Right lobe of liver (tissue), 6 donors: ENCODE measurements around the gene MED12. TPM values are rescaled to one million over a fixed set of nuclear protein-coding genes. Genes with fewer than 3 reads are reported as not detected.

Source experiments
- ATAC-seq, 4 donors: fragments of 200-7000 bp; cut with Tn5 transposase; one replicate each; pipeline ENCODE4 v1.9.1; 2020; ENCODE audit warnings: mild to moderate bottlenecking in 4 of 4, moderate library complexity in 4 of 4
- DNase-seq, 3 donors: peaks; one replicate each; pipeline ENCODE4 v3.0.0-alpha.2; 2020
- H3K27ac ChIP-seq, 3 donors: fragments of 200-600 bp; one replicate each; pipeline ENCODE4 v1.8.0; 2022
- H3K27me3 ChIP-seq, 2 donors: fragments of 200-600 bp; one replicate each; pipeline ENCODE4 v1.8.0; 2022
- H3K36me3 ChIP-seq, 4 donors: fragments of 200-600 bp; sonication (generic) in 1 of 4; one replicate each; pipeline versions ENCODE4 v1.5.1 to v1.8.0; 2017 to 2022; ENCODE audit warnings: control low read depth in 1 of 4
- H3K4me1 ChIP-seq, 4 donors: fragments of 200-600 bp; sonication (generic) in 1 of 4; one replicate each; pipeline versions ENCODE4 v1.5.1 to v1.8.0; 2017 to 2022; ENCODE audit warnings: control low read depth in 1 of 4
- H3K4me3 ChIP-seq, 3 donors: fragments of 200-600 bp; one replicate each; pipeline ENCODE4 v1.8.0; 2022
- H3K9me3 ChIP-seq, 4 donors: fragments of 200-600 bp; sonication (generic) in 1 of 4; one replicate each; pipeline versions ENCODE4 v1.5.1 to v1.8.0; 2017 to 2022; ENCODE audit warnings: control low read depth in 1 of 4
- CTCF ChIP-seq, 4 donors: fragments of 200-600 bp in 3 of 4; fragments of 450-650 bp in 1 of 4; IDR thresholded peaks; one replicate each; pipeline versions ENCODE4 v1.5.1 to v1.8.0; 2016 to 2022; ENCODE audit warnings: antibody characterized with exemption in 4 of 4, mild to moderate bottlenecking in 2 of 4
- POLR2A ChIP-seq: fragments of 450-650 bp; IDR thresholded peaks from one replicate; pipeline ENCODE4 v1.6.1; 2017; ENCODE audit warnings: antibody characterized with exemption, mild to moderate bottlenecking
- intact Hi-C, 2 donors: fragments of 100-400 bp; cut with DNase I; formaldehyde crosslinking; loops; one replicate each; pipeline versions ENCODE4 v1.11.2 to v1.14.1; 2022
- small RNA-seq, 2 experiments: library from RNA; depleted of rRNA; stranded (forward); fragments of <200 nt; gene quantifications; one replicate each; pipeline ENCODE3, GENCODE V24; 2016
- total RNA-seq, 6 experiments: library from RNA; depleted of rRNA in 2 of 6; stranded (reverse); fragments of >200 nt in 2 of 6; fragmentation: NEBNext Ultra II Directional in 3 of 6; extraction: Animal tissue kit (Norgen Biotek cat#: 25700) in 3 of 6; gene quantifications; one replicate each; pipeline versions ENCODE4 v1.1.0 to v1.2.4, GENCODE V29; 2016 to 2023
- donor health status: DM: no; HTN: yes; CAD: no.
- donor health status: DM: no; HTN: no; CAD: no.
- donor health status: DM: no; HTN: no; CAD: no.
- donor health status: DM: no; HTN: yes; CAD: no.
- donor health status: DM: no; HTN: yes; CAD: no.

MED12 gene
- total RNA-seq, 6 experiments from 2014 or later = 7.8 to 16.3 (median 12.5) TPM

- no peak for TF ChIP-seq POLR2A
- no peak for TF ChIP-seq CTCF (IDR thresholded peaks at IDR 0.05)
- H3K27me3 ChIP-seq = no peaks in the 10 kb centered on the region
- DNase-seq = no peak
- H3K4me1 ChIP-seq = no peaks in the 10 kb centered on the region
- H3K36me3 ChIP-seq = no peaks in the 10 kb centered on the region
- no peaks in the 10 kb centered on the region for H3K9me3 ChIP-seq
- no peak overlapping the region for H3K4me3 ChIP-seq
- intact Hi-C loops = no loop called here
- H3K27ac ChIP-seq = no peak overlapping the region
- ATAC-seq = no peak
Observed at GRCh38 chrX:71191248-71191647, 72.9 kb downstream of the MED12 start.

Small RNAs within 50 kb of the gene (small RNA-seq; reads per million reads assigned to genes)
- gene CXorf65 = 0 reads per million in 2 experiments

Other genes with a start within 250 kb of the MED12 start
- under 1 TPM in 1 of 6 experiments, not detected in 5; 0.09 TPM for gene TEX11, start 209.9 kb upstream of the MED12 start, total RNA-seq
- gene SLC7A3, start 187.5 kb upstream of the MED12 start, total RNA-seq = not detected
- gene SNX12, start 50.3 kb upstream of the MED12 start, total RNA-seq = 10 to 100 TPM; 21.2 to 31.1 (median 24.1) TPM
- gene FOXO4, start 22.7 kb upstream of the MED12 start, total RNA-seq = 10 to 100 TPM in 2 of 6 experiments, 1 to 10 TPM in 4; 5.2 to 12.1 (median 8.5) TPM
- not detected for gene CXorf65, start 11.9 kb upstream of the MED12 start, total RNA-seq
- 1 to 10 TPM in 5 of 6 experiments, under 1 TPM in 1; 0.64 to 4.0 (median 1.7) TPM for gene IL2RG, start 7.0 kb upstream of the MED12 start, total RNA-seq
- gene NLGN3, start 26.2 kb downstream of the MED12 start, total RNA-seq = under 1 TPM in 5 of 6 experiments, not detected in 1; 0.12 to 0.25 (median 0.14) TPM
- gene GJB1, start 104.6 kb downstream of the MED12 start, total RNA-seq = 100 to 1,000 TPM; 120 to 329 (median 205) TPM
- 10 to 100 TPM in 3 of 6 experiments, 1 to 10 TPM in 3; 8.2 to 13.7 (median 10.1) TPM for gene ZMYM3, start 135.5 kb downstream of the MED12 start, total RNA-seq
- gene NONO, start 165.0 kb downstream of the MED12 start, total RNA-seq = 100 to 1,000 TPM in 2 of 6 experiments, 10 to 100 TPM in 4; 92.9 to 113 (median 98.4) TPM
- under 1 TPM; 0.31 to 0.92 (median 0.66) TPM for gene ITGB1BP2, start 183.2 kb downstream of the MED12 start, total RNA-seq
- 10 to 100 TPM in 5 of 6 experiments, 1 to 10 TPM in 1; 8.8 to 14.0 (median 12.3) TPM for gene TAF1, start 247.8 kb downstream of the MED12 start, total RNA-seq